GM10847 (cell line): ENCODE data around the gene ZBED4.

Source experiments
- POLR2A ChIP-seq: IDR thresholded peaks from 2 replicates; pipeline ENCODE4 v1.6.1; 2011; ENCODE audit not compliant: insufficient read length; ENCODE audit errors: extremely low read depth

Gene ZBED4

GRCh38 chr22:49861642-49862495, 8.2 kb downstream of the ZBED4 start:
- TF ChIP-seq POLR2A: no peak

- no peak for TF ChIP-seq POLR2A
Measured at GRCh38 chr22:49862496-49862776, 8.8 kb downstream of the ZBED4 start.

GRCh38 chr22:49863931-49864330, 10.3 kb downstream of the ZBED4 start:
- TF ChIP-seq POLR2A: no peak

GRCh38 chr22:49865156-49865555, 11.5 kb downstream of the ZBED4 start:
- TF ChIP-seq POLR2A: no peak

- TF ChIP-seq POLR2A: no peak
Measured at GRCh38 chr22:49866134-49866533, 12.5 kb downstream of the ZBED4 start.

GRCh38 chr22:49866646-49867045, 13.0 kb downstream of the ZBED4 start:
- no peak for TF ChIP-seq POLR2A

- no peak for TF ChIP-seq POLR2A
Measured at GRCh38 chr22:49867303-49868265, 13.9 kb downstream of the ZBED4 start.

GRCh38 chr22:49869086-49869830, 15.6 kb downstream of the ZBED4 start:
- TF ChIP-seq POLR2A: no peak

GRCh38 chr22:49869845-49870712, 16.4 kb downstream of the ZBED4 start:
- TF ChIP-seq POLR2A: no peak

- TF ChIP-seq POLR2A: no peak
Measured at GRCh38 chr22:49871482-49871881, 17.8 kb downstream of the ZBED4 start.

- TF ChIP-seq POLR2A: no peak
Measured at GRCh38 chr22:49872347-49872746, 18.7 kb downstream of the ZBED4 start.

GRCh38 chr22:49873228-49873940, 19.7 kb downstream of the ZBED4 start:
- TF ChIP-seq POLR2A: no peak

GRCh38 chr22:49877642-49878041, 24.0 kb downstream of the ZBED4 start:
- no peak for TF ChIP-seq POLR2A

- TF ChIP-seq POLR2A: no peak
Measured at GRCh38 chr22:49878206-49878605, 24.6 kb downstream of the ZBED4 start.

- TF ChIP-seq POLR2A: no peak
Measured at GRCh38 chr22:49879871-49880270, 26.2 kb downstream of the ZBED4 start.
